SK-N-SH (cell line): ENCODE results near the gene TMEM161B. TPM values are rescaled to one million over a fixed set of nuclear protein-coding genes. Genes with fewer than 3 reads are reported as not detected.

Experiments
- CTCF ChIA-PET: fragments of 300-600, 350-600 bp; formaldehyde crosslinking; extraction: SDS; loops from one replicate; lab custom pipeline; 2021; lab: Yijun Ruan, JAX
- POLR2A ChIA-PET: fragments of 350-600 bp; sonication (Branson Sonifier 250); formaldehyde crosslinking; extraction: SDS; loops from one replicate; lab custom pipeline; 2020; ENCODE audit warnings: antibody characterized with exemption, inconsistent platforms; lab: Yijun Ruan, JAX
- DNase-seq: peaks from one replicate; pipeline ENCODE4 v3.0.0; 2012
- H2AFZ ChIP-seq: fragments of 200-600 bp; sonication (generic); 2 replicates; pipeline ENCODE4 v1.8.1; 2016; ENCODE audit warnings: antibody characterized with exemption, mild to moderate bottlenecking, low read depth
- H3F3A ChIP-seq: fragments of 200-600 bp; sonication (generic); replicated peaks from 2 replicates; pipeline ENCODE3; 2016; ENCODE audit warnings: antibody characterized with exemption, mild to moderate bottlenecking; ENCODE audit not compliant: insufficient read depth
- H3K27ac ChIP-seq, 2 experiments: fragments of 200-500 bp in 1 of 2; fragments of 200-600 bp in 1 of 2; sonication (Bioruptor generic) in 1 of 2; sonication (generic), shearing (Covaris generic) in 1 of 2; 2 replicates each; pipeline versions ENCODE4 v1.5.1 to v1.6.1; 2014 to 2016; ENCODE audit warnings: low read depth in 2 of 2, inconsistent platforms in 1 of 2, low read length in 1 of 2, mild to moderate bottlenecking in 1 of 2, mixed read lengths in 1 of 2
- H3K27me3 ChIP-seq: fragments of 200-600 bp; sonication (generic), shearing (Covaris generic); 2 replicates; pipeline ENCODE4 v1.6.1; 2016; ENCODE audit warnings: mixed run types; ENCODE audit not compliant: insufficient read depth
- H3K36me3 ChIP-seq, 2 experiments: fragments of 200-500 bp in 1 of 2; fragments of 200-600 bp in 1 of 2; sonication (Bioruptor generic) in 1 of 2; sonication (generic) in 1 of 2; replicated peaks in 1 of 2; 2 replicates each; pipeline versions ENCODE3 to v1.5.1; 2014 to 2016; ENCODE audit warnings: low read length in 1 of 2, mild to moderate bottlenecking in 1 of 2; ENCODE audit not compliant: insufficient read depth in 2 of 2, control insufficient read depth in 1 of 2
- H3K4me1 ChIP-seq, 2 experiments: fragments of 200-500 bp in 1 of 2; fragments of 200-600 bp in 1 of 2; sonication (Bioruptor generic) in 1 of 2; sonication (generic), shearing (Covaris generic) in 1 of 2; 2 replicates each; pipeline versions ENCODE4 v1.5.1 to v1.6.1; 2014 to 2016; ENCODE audit warnings: low read depth in 1 of 2, low read length in 1 of 2, mixed run types in 1 of 2; ENCODE audit not compliant: insufficient read depth in 2 of 2, control insufficient read depth in 1 of 2
- H3K4me2 ChIP-seq: fragments of 200-600 bp; sonication (generic), shearing (Covaris generic); 2 replicates; pipeline ENCODE4 v1.6.1; 2017; ENCODE audit warnings: mixed run types
- H3K4me3 ChIP-seq, 2 experiments: fragments of 200-500 bp in 1 of 2; fragments of 200-600 bp in 1 of 2; sonication (Bioruptor generic) in 1 of 2; sonication (generic), shearing (Covaris generic) in 1 of 2; 2 replicates each; pipeline versions ENCODE4 v1.5.1 to v1.8.1; 2014 to 2016; ENCODE audit warnings: low read depth in 2 of 2, inconsistent platforms in 1 of 2, low read length in 1 of 2, mild to moderate bottlenecking in 1 of 2, mixed read lengths in 1 of 2, moderate library complexity in 1 of 2
- H3K79me2 ChIP-seq: fragments of 200-600 bp; sonication (generic); 2 replicates; pipeline ENCODE4 v1.8.1; 2017; ENCODE audit warnings: mild to moderate bottlenecking; ENCODE audit not compliant: insufficient read depth
- H3K9ac ChIP-seq: fragments of 200-600 bp; sonication (generic); 2 replicates; pipeline ENCODE4 v1.6.1; 2017; ENCODE audit warnings: mixed run types
- H3K9me2 ChIP-seq: fragments of 200-600 bp; sonication (generic); 2 replicates; pipeline ENCODE4 v1.6.1; 2017; ENCODE audit warnings: mixed run types
- H3K9me3 ChIP-seq: fragments of 200-600 bp; sonication (generic); 2 replicates; pipeline ENCODE4 v1.6.1; 2017; ENCODE audit warnings: mixed run types, mild to moderate bottlenecking, moderate library complexity
- H4K20me1 ChIP-seq: fragments of 200-600 bp; sonication (generic); 2 replicates; pipeline ENCODE4 v1.6.1; 2017; ENCODE audit warnings: mild to moderate bottlenecking, mixed run types; ENCODE audit not compliant: insufficient read depth
- EP300 ChIP-seq, 2 experiments: IDR thresholded peaks; 2 replicates each; pipeline versions ENCODE4 v1.4.0 to v1.6.1; 2012; ENCODE audit warnings: borderline replicate concordance in 1 of 2, low read depth in 1 of 2, low read length in 1 of 2
- EZH2phosphoT487 ChIP-seq: fragments of 200-600 bp; sonication (generic); IDR thresholded peaks from 2 replicates; pipeline ENCODE4 v1.6.1; 2017; ENCODE audit warnings: low read depth, mixed run types, mild to moderate bottlenecking, antibody characterized with exemption, moderate library complexity, borderline replicate concordance
- FOXJ3 ChIP-seq: sonication (generic); formaldehyde crosslinking; IDR thresholded peaks from 2 replicates; pipeline ENCODE4 v1.5.1; 2020; ENCODE audit warnings: mild to moderate bottlenecking, missing genetic modification reagents
- MEF2A ChIP-seq: IDR thresholded peaks from 2 replicates; pipeline ENCODE4 v1.4.0; 2012; ENCODE audit warnings: low read depth, borderline replicate concordance
- MXI1 ChIP-seq: IDR thresholded peaks from 2 replicates; pipeline ENCODE4 v1.6.1; 2012; ENCODE audit warnings: mild to moderate bottlenecking, low read depth, low read length, improper control_type of control experiment
- NRF1 ChIP-seq: IDR thresholded peaks from 2 replicates; pipeline ENCODE4 v1.6.1; 2012; ENCODE audit warnings: low read depth, mild to moderate bottlenecking, low read length
- RAD21 ChIP-seq: IDR thresholded peaks from 2 replicates; pipeline ENCODE4 v1.6.1; 2012; ENCODE audit warnings: mild to moderate bottlenecking, low read length
- RXRA ChIP-seq: IDR thresholded peaks from 2 replicates; pipeline ENCODE4 v1.4.0; 2012; ENCODE audit warnings: low read depth, mild to moderate bottlenecking, borderline replicate concordance
- SIN3A ChIP-seq: IDR thresholded peaks from 2 replicates; pipeline ENCODE4 v1.6.1; 2012; ENCODE audit warnings: low read depth, mild to moderate bottlenecking, low read length, moderate library complexity, borderline replicate concordance
- WGBS: methylation state at CpG from one replicate; pipeline ENCODE4 v1.1.6; 2017; ENCODE audit warnings: low lambda C conversion rate; 5-methylcytosine and 5-hydroxymethylcytosine counted together
- polyA plus RNA-seq, 3 experiments: library from polyadenylated mRNA; depleted of rRNA; stranded (reverse); fragments of >200 nt; gene quantifications; 2 replicates each; pipeline ENCODE4 v1.2.3, GENCODE V29; 2012
- TF ChIP-seq, protein P1 (sequence below): IDR thresholded peaks from 2 replicates; pipeline ENCODE4 v1.4.0; 2012; ENCODE audit warnings: low read depth, borderline replicate concordance
- TF ChIP-seq, protein P2 (sequence below): fragments of 150-350 bp; IDR thresholded peaks from 2 replicates; pipeline ENCODE4 v1.6.1; 2017; ENCODE audit warnings: antibody characterized with exemption, low read length, low read depth, borderline replicate concordance
- TF ChIP-seq, protein P3 (sequence below): fragments of 150-350 bp; IDR thresholded peaks from 2 replicates; pipeline ENCODE4 v1.6.1; 2016; ENCODE audit warnings: mild to moderate bottlenecking, low read depth, low read length

The TMEM161B gene
- polyA plus RNA-seq, 1 of the 3 experiments (the other 2 are of a cell fraction): 8.0 TPM

DNA sequence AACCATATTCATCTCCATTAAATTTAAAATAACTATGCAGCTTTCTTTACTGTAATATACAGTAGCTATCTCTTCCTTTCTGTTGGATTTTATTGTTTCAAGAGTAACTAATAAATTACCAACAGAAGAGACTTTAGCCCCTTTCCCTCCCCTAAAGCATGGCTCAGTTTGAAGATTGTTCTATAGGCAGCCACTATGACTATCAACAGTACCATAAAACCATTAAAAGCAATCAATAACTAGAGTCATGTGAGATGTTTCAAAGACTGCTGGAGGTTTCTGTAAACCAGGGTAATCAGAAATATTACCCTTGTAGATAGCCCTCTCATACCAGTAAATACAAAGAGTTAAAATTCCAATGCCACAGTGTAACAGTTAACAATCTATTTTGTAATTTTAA lies 73.0 kb downstream of the TMEM161B start:
- TF ChIP-seq RXRA (no peak), RAD21 (no peak), MEF2A (no peak), EZH2phosphoT487 (no peak), SIN3A (no peak), MXI1 (no peak), EP300 (IDR thresholded peaks at IDR 0.05; ENCODE audit: borderline replicate concordance in 1 of 2, low read depth in 1 of 2, low read length in 1 of 2) (no peak)
- TF ChIP-seq, protein P1, sequence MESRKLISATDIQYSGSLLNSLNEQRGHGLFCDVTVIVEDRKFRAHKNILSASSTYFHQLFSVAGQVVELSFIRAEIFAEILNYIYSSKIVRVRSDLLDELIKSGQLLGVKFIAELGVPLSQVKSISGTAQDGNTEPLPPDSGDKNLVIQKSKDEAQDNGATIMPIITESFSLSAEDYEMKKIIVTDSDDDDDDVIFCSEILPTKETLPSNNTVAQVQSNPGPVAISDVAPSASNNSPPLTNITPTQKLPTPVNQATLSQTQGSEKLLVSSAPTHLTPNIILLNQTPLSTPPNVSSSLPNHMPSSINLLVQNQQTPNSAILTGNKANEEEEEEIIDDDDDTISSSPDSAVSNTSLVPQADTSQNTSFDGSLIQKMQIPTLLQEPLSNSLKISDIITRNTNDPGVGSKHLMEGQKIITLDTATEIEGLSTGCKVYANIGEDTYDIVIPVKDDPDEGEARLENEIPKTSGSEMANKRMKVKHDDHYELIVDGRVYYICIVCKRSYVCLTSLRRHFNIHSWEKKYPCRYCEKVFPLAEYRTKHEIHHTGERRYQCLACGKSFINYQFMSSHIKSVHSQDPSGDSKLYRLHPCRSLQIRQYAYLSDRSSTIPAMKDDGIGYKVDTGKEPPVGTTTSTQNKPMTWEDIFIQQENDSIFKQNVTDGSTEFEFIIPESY: no peak
- Histone ChIP-seq H2AFZ (no peak overlapping the region), H3K9me3 (no peaks in the 10 kb centered on the region), H3K79me2 (no peaks in the 10 kb centered on the region), H3K4me3 (no peak overlapping the region), H3K36me3 (peaks cover 42 to 56% of the 10 kb centered on the region in 2 experiments), H3K4me1 (no peaks in the 10 kb centered on the region), H3K27ac (no peak overlapping the region), H3F3A (no peaks in the 10 kb centered on the region), H4K20me1 (no peaks in the 10 kb centered on the region), H3K9me2 (no peaks in the 10 kb centered on the region), H3K9ac (no peak overlapping the region), H3K4me2 (no peak overlapping the region), H3K27me3 (no peaks in the 10 kb centered on the region)
- CTCF ChIA-PET: no interaction called here
- DNase-seq: no peak
- POLR2A ChIA-PET: no interaction called here

DNA sequence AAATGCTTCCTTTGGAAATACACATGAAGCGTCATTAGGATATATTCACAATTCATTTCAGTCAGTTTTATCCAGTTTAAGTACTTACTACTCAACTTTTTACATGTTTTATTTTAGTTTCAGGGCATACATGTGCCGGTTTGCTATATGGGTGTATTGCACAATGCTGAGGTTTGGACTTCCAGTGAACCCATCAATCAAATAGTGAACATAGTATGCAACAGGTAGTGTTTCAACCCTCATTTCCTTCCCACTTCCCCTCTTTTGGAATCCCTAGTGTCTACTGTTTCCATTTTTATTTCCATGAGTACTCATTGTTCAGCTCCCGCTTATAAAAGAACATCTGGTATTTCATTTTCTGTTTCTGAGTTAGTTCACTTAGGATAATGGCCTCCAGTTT lies 74.7 kb downstream of the TMEM161B start:
- Histone ChIP-seq H3F3A (no peaks in the 10 kb centered on the region), H3K4me2 (no peak overlapping the region), H3K79me2 (no peaks in the 10 kb centered on the region), H2AFZ (no peak overlapping the region), H4K20me1 (no peaks in the 10 kb centered on the region), H3K4me1 (no peaks in the 10 kb centered on the region), H3K9me2 (no peaks in the 10 kb centered on the region), H3K4me3 (no peak overlapping the region), H3K9ac (no peak overlapping the region), H3K9me3 (no peaks in the 10 kb centered on the region), H3K27ac (no peak overlapping the region), H3K36me3 (peaks cover 42 to 47% of the 10 kb centered on the region in 2 experiments), H3K27me3 (no peaks in the 10 kb centered on the region)
- POLR2A ChIA-PET: no interaction called here
- CTCF ChIA-PET: no interaction called here
- no peak for DNase-seq
- TF ChIP-seq FOXJ3: no peak
- TF ChIP-seq EZH2phosphoT487: no peak
- TF ChIP-seq, protein P1: no peak
- no peak for TF ChIP-seq NRF1
- TF ChIP-seq, protein P2, sequence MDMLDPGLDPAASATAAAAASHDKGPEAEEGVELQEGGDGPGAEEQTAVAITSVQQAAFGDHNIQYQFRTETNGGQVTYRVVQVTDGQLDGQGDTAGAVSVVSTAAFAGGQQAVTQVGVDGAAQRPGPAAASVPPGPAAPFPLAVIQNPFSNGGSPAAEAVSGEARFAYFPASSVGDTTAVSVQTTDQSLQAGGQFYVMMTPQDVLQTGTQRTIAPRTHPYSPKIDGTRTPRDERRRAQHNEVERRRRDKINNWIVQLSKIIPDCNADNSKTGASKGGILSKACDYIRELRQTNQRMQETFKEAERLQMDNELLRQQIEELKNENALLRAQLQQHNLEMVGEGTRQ: no peak
- TF ChIP-seq, protein P3, sequence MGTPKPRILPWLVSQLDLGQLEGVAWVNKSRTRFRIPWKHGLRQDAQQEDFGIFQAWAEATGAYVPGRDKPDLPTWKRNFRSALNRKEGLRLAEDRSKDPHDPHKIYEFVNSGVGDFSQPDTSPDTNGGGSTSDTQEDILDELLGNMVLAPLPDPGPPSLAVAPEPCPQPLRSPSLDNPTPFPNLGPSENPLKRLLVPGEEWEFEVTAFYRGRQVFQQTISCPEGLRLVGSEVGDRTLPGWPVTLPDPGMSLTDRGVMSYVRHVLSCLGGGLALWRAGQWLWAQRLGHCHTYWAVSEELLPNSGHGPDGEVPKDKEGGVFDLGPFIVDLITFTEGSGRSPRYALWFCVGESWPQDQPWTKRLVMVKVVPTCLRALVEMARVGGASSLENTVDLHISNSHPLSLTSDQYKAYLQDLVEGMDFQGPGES: no peak
- 98% methylated on average over 3 of the region's 3 CpGs for WGBS
